Renal cortex interstitium (tissue), 11 donors: ENCODE data around the gene PLCL2. TPM values are rescaled to one million over a fixed set of nuclear protein-coding genes. Genes with fewer than 3 reads are reported as not detected.

ENCODE experiments used
- DNase-seq, 11 donors: peaks; one replicate each; pipeline ENCODE4 v3.0.0-alpha.2; 2013; ENCODE audit warnings: low read depth in 9 of 11, low spot score in 4 of 11; ENCODE audit errors: extremely low read depth in 1 of 11
- polyA plus RNA-seq, 3 donors: library from polyadenylated mRNA; unstranded; fragments of 120-200 nt; gene quantifications; one replicate each; pipeline ENCODE4 v1.2.1, GENCODE V29; 2013; ENCODE audit not compliant: insufficient read length in 3 of 3

PLCL2 gene
- polyA plus RNA-seq, 3 donors: 14.2 to 17.7 (median 15.0) TPM

- no peak for DNase-seq
Measured at GRCh38 chr3:16906682-16907081, 21.9 kb downstream of the PLCL2 start.

- DNase-seq: no peak
Measured at GRCh38 chr3:16907243-16907642, 22.5 kb downstream of the PLCL2 start.

GRCh38 chr3:16908016-16908807 lies 23.5 kb downstream of the PLCL2 start:
- DNase-seq: no peak

- DNase-seq: no peak
Measured at GRCh38 chr3:16908896-16909295, 24.1 kb downstream of the PLCL2 start.

GRCh38 chr3:16909802-16910201 lies 25.0 kb downstream of the PLCL2 start:
- no peak for DNase-seq

- no peak for DNase-seq
Measured at GRCh38 chr3:16910207-16910606, 25.5 kb downstream of the PLCL2 start.

GRCh38 chr3:16911916-16912315 lies 27.2 kb downstream of the PLCL2 start:
- DNase-seq: no peak

GRCh38 chr3:16912400-16913263 lies 27.9 kb downstream of the PLCL2 start:
- no peak for DNase-seq

- DNase-seq: no peak
Measured at GRCh38 chr3:16913264-16913580, 28.5 kb downstream of the PLCL2 start.

GRCh38 chr3:16916840-16917239 lies 32.1 kb downstream of the PLCL2 start:
- no peak for DNase-seq

GRCh38 chr3:16917256-16917935 lies 32.6 kb downstream of the PLCL2 start:
- DNase-seq: no peak

- DNase-seq: no peak
Measured at GRCh38 chr3:16917980-16918682, 33.4 kb downstream of the PLCL2 start.

- DNase-seq: peak in 1 of 11 donors; percentile 39
Measured at GRCh38 chr3:16918683-16919025, 33.9 kb downstream of the PLCL2 start.

GRCh38 chr3:16923112-16923511 lies 38.4 kb downstream of the PLCL2 start:
- no peak for DNase-seq

- no peak for DNase-seq
Measured at GRCh38 chr3:16927485-16927884, 42.7 kb downstream of the PLCL2 start.

- no peak for DNase-seq
Measured at GRCh38 chr3:16928386-16929132, 43.8 kb downstream of the PLCL2 start.

GRCh38 chr3:16929311-16929710 lies 44.6 kb downstream of the PLCL2 start:
- no peak for DNase-seq

- no peak for DNase-seq
Measured at GRCh38 chr3:16932877-16933276, 48.1 kb downstream of the PLCL2 start.

GRCh38 chr3:16935781-16936180 lies 51.0 kb downstream of the PLCL2 start:
- no peak for DNase-seq
